Measurements from ENCODE around the gene FAM24B.

Gene FAM24B

DNA sequence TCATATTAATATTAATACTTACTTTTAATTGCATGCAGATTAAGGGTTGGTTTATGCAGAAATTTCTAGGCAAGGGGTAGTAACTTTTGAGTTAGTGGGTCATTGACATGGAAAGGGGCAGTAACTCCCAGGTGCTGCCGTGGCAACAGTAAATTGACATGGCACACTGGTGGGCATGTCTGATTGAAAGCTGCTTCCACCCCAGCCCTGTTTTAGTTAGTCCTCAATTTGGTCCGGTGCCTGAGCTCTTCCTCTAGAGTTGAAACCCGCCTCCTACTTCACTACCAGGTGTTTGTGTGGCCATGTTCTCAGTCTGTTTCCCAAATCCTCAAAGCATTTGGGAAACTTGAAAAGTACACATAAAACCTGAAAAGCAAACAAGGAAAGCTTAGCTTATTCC is 52.1 kb downstream of the FAM24B start:
- TF ChIP-seq, protein P1, sequence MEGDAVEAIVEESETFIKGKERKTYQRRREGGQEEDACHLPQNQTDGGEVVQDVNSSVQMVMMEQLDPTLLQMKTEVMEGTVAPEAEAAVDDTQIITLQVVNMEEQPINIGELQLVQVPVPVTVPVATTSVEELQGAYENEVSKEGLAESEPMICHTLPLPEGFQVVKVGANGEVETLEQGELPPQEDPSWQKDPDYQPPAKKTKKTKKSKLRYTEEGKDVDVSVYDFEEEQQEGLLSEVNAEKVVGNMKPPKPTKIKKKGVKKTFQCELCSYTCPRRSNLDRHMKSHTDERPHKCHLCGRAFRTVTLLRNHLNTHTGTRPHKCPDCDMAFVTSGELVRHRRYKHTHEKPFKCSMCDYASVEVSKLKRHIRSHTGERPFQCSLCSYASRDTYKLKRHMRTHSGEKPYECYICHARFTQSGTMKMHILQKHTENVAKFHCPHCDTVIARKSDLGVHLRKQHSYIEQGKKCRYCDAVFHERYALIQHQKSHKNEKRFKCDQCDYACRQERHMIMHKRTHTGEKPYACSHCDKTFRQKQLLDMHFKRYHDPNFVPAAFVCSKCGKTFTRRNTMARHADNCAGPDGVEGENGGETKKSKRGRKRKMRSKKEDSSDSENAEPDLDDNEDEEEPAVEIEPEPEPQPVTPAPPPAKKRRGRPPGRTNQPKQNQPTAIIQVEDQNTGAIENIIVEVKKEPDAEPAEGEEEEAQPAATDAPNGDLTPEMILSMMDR (IDR thresholded peaks at IDR 0.05), result no peak

GRCh38 chr10:122822973-122823690 is 56.2 kb downstream of the FAM24B start:
- TF ChIP-seq, protein P1 (IDR thresholded peaks at IDR 0.05), result no peak

GRCh38 chr10:122821808-122822207 is 57.6 kb downstream of the FAM24B start:
- TF ChIP-seq, protein P1 (IDR thresholded peaks at IDR 0.05), result no peak

DNA sequence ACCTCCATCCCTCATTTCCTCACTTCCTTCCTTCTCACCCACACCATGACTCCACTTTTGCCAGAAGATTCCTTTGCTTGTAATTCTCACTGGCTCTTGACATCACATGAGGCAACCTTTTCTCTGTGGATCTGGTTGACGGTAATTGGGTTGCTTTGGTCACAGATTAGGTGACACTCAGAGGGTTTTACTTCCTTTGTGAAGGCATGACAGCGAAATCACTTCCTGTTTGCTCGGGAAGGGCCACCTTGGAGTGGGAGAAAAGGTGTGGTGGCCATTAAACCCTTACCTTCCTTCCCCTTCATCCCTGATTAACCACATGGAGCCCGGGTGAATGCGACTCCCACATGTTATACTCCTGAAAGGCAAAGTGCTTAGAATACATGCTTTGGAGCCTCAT is 63.9 kb downstream of the FAM24B start:
- TF ChIP-seq, protein P1 (IDR thresholded peaks at IDR 0.05), result no peak

DNA sequence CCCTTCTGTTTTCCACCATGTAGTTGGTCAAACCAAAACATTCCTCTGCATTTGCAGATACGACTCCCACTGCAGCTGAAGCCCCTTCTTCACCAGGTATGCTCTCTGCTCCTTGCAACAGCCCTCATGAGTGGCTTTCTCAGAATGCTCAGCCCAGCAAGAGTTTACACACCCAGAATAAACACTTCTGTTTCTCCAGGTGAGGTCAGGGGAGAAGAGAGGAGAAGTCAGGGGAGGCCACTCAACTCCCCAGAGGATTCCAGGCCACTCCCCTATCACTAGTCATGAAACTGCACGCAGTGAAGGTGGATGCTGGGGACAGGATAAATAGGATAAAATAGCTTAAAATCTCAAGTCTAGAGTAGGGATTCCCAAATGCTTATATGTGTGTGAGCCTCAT is 64.9 kb downstream of the FAM24B start:
- TF ChIP-seq, protein P1 (IDR thresholded peaks at IDR 0.05), result no peak

DNA sequence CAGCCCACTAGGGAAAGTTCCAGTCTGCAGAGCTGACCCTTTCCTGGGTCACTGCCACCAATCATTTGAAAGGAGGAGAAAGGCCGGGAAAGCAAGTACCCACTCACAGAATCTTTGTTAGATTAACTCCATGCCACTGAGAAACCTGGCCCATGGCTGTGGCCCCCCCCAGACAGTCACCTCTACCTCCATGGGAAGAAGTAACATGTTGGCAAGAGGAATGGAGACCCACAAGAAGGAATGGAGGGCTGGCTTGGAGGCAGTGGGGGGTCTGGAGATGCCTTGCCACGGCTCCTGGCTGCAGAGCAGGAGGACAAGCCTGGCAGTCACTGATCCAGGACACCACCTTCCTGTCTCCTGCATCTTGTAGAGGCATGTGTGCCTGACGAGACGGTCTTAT is 66.6 kb downstream of the FAM24B start:
- TF ChIP-seq, protein P1 (IDR thresholded peaks at IDR 0.05), result no peak

DNA sequence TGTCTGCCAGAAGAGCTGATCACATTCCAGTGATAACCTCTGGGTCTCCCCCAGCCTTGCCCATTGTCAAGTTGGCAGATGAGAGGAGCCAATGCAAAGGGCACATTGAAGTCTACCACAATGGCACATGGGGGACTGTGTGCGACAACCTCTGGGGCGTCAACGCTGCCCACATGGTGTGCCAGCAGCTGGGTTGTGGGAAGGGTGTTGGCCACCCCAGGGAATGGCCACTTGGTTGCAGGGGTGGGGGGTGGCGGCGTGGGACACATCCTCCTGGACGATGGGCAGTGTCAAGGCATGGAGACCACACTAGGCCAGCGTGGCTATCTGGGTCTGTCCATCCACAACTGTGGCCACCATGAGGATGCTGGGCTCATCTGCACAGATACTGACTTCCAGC is 77.1 kb downstream of the FAM24B start:
- TF ChIP-seq, protein P1 (IDR thresholded peaks at IDR 0.05), result no peak

Data from LNCAP (cell line).